Natural killer cell (primary cell): ENCODE data around the gene ZNF470. TPM values are rescaled to one million over a fixed set of nuclear protein-coding genes. Genes with fewer than 3 reads are reported as not detected.

Source experiments
- ATAC-seq, 3 donors: fragments of 150-1000 bp in 2 of 3; fragments of 200-7000 bp in 1 of 3; cut with Tn5 transposase; 1 replicate in 1 of 3; 2 replicates in 2 of 3; pipeline ENCODE4 v1.10.0; 2021; ENCODE audit warnings: mild to moderate bottlenecking in 2 of 3, moderate library complexity in 2 of 3
- DNase-seq, 2 donors: peaks; one replicate each; pipeline versions ENCODE4 v3.0.0 to v3.0.0-alpha.2; 2013 to 2021; ENCODE audit warnings: mixed read lengths in 1 of 2
- H3K27ac ChIP-seq: one replicate; pipeline ENCODE4 v1.5.1; 2013; ENCODE audit warnings: mild to moderate bottlenecking, low read length
- H3K27me3 ChIP-seq: one replicate; pipeline ENCODE4 v1.6.1; 2013; ENCODE audit warnings: low read length; ENCODE audit not compliant: control insufficient read depth, insufficient read depth
- H3K36me3 ChIP-seq: one replicate; pipeline ENCODE4 v1.6.1; 2013; ENCODE audit warnings: low read length; ENCODE audit not compliant: control insufficient read depth, insufficient read depth
- H3K4me1 ChIP-seq: one replicate; pipeline ENCODE4 v1.6.1; 2013; ENCODE audit warnings: low read length; ENCODE audit not compliant: control insufficient read depth, insufficient read depth
- H3K4me3 ChIP-seq: one replicate; pipeline ENCODE4 v1.5.1; 2013; ENCODE audit warnings: low read length
- H3K9me3 ChIP-seq: one replicate; pipeline ENCODE4 v1.6.1; 2013; ENCODE audit warnings: low read length; ENCODE audit not compliant: control insufficient read depth, insufficient read depth
- H3K27ac Mint-ChIP-seq, 2 donors: one replicate each; pipeline ENCODE4 v1.8.0; 2022; ENCODE audit warnings: mild to moderate bottlenecking in 2 of 2, mixed read lengths in 2 of 2, moderate library complexity in 1 of 2
- H3K27me3 Mint-ChIP-seq, 2 donors: one replicate each; pipeline ENCODE4 v1.8.0; 2022; ENCODE audit warnings: low read depth in 2 of 2, mixed read lengths in 2 of 2
- H3K36me3 Mint-ChIP-seq: one replicate; pipeline ENCODE4 v1.8.0; 2022; ENCODE audit warnings: mixed read lengths
- H3K4me1 Mint-ChIP-seq, 2 donors: one replicate each; pipeline ENCODE4 v1.8.0; 2022; ENCODE audit warnings: mixed read lengths in 2 of 2
- H3K4me3 Mint-ChIP-seq: one replicate; pipeline ENCODE4 v1.8.0; 2022; ENCODE audit warnings: mild to moderate bottlenecking, moderate library complexity, mixed read lengths
- H3K9me3 Mint-ChIP-seq, 2 donors: one replicate each; pipeline ENCODE4 v1.8.0; 2022; ENCODE audit warnings: mixed read lengths in 2 of 2
- CTCF ChIP-seq: fragments of 200-600 bp; IDR thresholded peaks from one replicate; pipeline ENCODE4 v1.8.0; 2022; ENCODE audit warnings: antibody characterized with exemption
- WGBS: methylation state at CpG from one replicate; pipeline ENCODE4 v1.1.7; 2013; ENCODE audit warnings: missing lambda C conversion rate; ENCODE audit not compliant: insufficient coverage; 5-methylcytosine and 5-hydroxymethylcytosine counted together
- intact Hi-C: fragments of 100-400 bp; cut with micrococcal nuclease; formaldehyde crosslinking; loops from one replicate; pipeline ENCODE4 v1.14.2; 2022
- total RNA-seq, 4 donors: library from RNA; stranded (reverse); fragments of 120-200 nt in 1 of 4; gene quantifications; one replicate each; pipeline versions ENCODE4 v1.2.3 to v1.2.4, GENCODE V29; 2013 to 2022

The ZNF470 gene
- total RNA-seq, 3 donors from 2014 or later (not counting 1 experiment from before 2014, with no cell fraction given) = 2.0 to 2.3 (median 2.1) TPM

- Mint-ChIP-seq H3K9me3 (peaks cover 3 to 5% of the 10 kb centered on the region in 2 donors), H3K27me3 (peaks cover 7 to 25% of the 10 kb centered on the region in 2 donors), H3K27ac (peak overlapping the region; percentile 67 to 82), H3K4me3 (peak overlapping the region; percentile 85), H3K4me1 (peaks cover 19 to 31% of the 10 kb centered on the region in 2 donors), H3K36me3 (peaks cover 7% of the 10 kb centered on the region)
- peaks cover 17% of the 10 kb centered on the region for H3K4me1 ChIP-seq
- H3K27ac ChIP-seq = no peak overlapping the region
- peaks cover 4% of the 10 kb centered on the region for H3K27me3 ChIP-seq
- no peaks in the 10 kb centered on the region for H3K36me3 ChIP-seq
- ATAC-seq = no peak
- DNase-seq = no peak
- no peak for TF ChIP-seq CTCF
- no peak overlapping the region for H3K4me3 ChIP-seq
- intact Hi-C loops = no loop called here
- WGBS = 81% methylated on average over 4 of the region's 4 CpGs
- peaks cover 7% of the 10 kb centered on the region for H3K9me3 ChIP-seq
Measured at GRCh38 chr19:56594446-56594782, 27.1 kb downstream of the ZNF470 start.

- peak within 1 kb of the TSS; percentile 85 for H3K4me3 Mint-ChIP-seq
- peak within 1 kb of the TSS; percentile 54 for H3K4me3 ChIP-seq
- H3K9me3 ChIP-seq = peaks cover 1% of the 10 kb centered on the region
- peaks cover 3 to 5% of the 10 kb centered on the region in 2 donors for H3K9me3 Mint-ChIP-seq
- H3K4me1 Mint-ChIP-seq = peaks cover 19 to 31% of the 10 kb centered on the region in 2 donors
- no peak for TF ChIP-seq CTCF
- peaks cover 17% of the 10 kb centered on the region for H3K4me1 ChIP-seq
- WGBS = under 1% methylated on average over 52 of the region's 52 CpGs
- peak; percentile 81 to 89 for DNase-seq
- peaks cover 4% of the 10 kb centered on the region for H3K27me3 ChIP-seq
- no peaks in the 10 kb centered on the region for H3K36me3 ChIP-seq
- ATAC-seq = peak; percentile 89 to 97 (median 96)
- peak within 1 kb of the TSS; percentile 62 for H3K27ac ChIP-seq
- H3K36me3 Mint-ChIP-seq = peaks cover 7% of the 10 kb centered on the region
- peaks cover 7 to 25% of the 10 kb centered on the region in 2 donors for H3K27me3 Mint-ChIP-seq
- intact Hi-C loops = loop anchor here (1.0 kb wide), 1 partner anchor 28 kb away; the partner anchor contains the start of gene ZNF470
- peak within 1 kb of the TSS; percentile 67 to 82 for H3K27ac Mint-ChIP-seq
Measured at GRCh38 chr19:56594783-56595547, 27.7 kb downstream of the ZNF470 start, which contains the start of gene ZNF71. Gene ZNF71 (plus strand): TSS chr19:56595302. CDS start chr19:56601559, 6,257 bp downstream.

GRCh38 chr19:56595548-56595899 lies 28.3 kb downstream of the ZNF470 start:
- peaks cover 19 to 32% of the 10 kb centered on the region in 2 donors for H3K4me1 Mint-ChIP-seq
- no peaks in the 10 kb centered on the region for H3K36me3 ChIP-seq
- 5% methylated on average over 4 of the region's 4 CpGs for WGBS
- peak overlapping the region; percentile 54 for H3K4me3 ChIP-seq
- peaks cover under 1% of the 10 kb centered on the region for H3K9me3 ChIP-seq
- no peak overlapping the region for H3K27ac ChIP-seq
- peaks cover 4 to 22% of the 10 kb centered on the region in 2 donors for H3K27me3 Mint-ChIP-seq
- H3K4me1 ChIP-seq = peaks cover 17% of the 10 kb centered on the region
- H3K36me3 Mint-ChIP-seq = peaks cover 4% of the 10 kb centered on the region
- no peak for DNase-seq
- peak overlapping the region; percentile 67 to 82 for H3K27ac Mint-ChIP-seq
- peak overlapping the region; percentile 85 for H3K4me3 Mint-ChIP-seq
- no peak for TF ChIP-seq CTCF
- ATAC-seq = peak; percentile 5 to 31 (median 29)
- H3K9me3 Mint-ChIP-seq = peaks cover 3 to 4% of the 10 kb centered on the region in 2 donors
- intact Hi-C loops = loop anchor here (1.0 kb wide), 1 partner anchor 28 kb away; the partner anchor contains the start of gene ZNF470
- H3K27me3 ChIP-seq = peaks cover 4% of the 10 kb centered on the region
